NCI-H2081 treated with DMSO at 0.1 percent for 48 hours (cell line): ENCODE data around the gene WBP1L.
"Not testable (repeated sequence)": the region's sequence is repeated elsewhere in the genome, so short reads cannot be mapped to it uniquely, and the experiment has no call there.

Experiments used
- DNase-seq: peaks from one replicate; lab custom pipeline; 2025; lab: John Stamatoyannopoulos, UW

The WBP1L gene

DNA sequence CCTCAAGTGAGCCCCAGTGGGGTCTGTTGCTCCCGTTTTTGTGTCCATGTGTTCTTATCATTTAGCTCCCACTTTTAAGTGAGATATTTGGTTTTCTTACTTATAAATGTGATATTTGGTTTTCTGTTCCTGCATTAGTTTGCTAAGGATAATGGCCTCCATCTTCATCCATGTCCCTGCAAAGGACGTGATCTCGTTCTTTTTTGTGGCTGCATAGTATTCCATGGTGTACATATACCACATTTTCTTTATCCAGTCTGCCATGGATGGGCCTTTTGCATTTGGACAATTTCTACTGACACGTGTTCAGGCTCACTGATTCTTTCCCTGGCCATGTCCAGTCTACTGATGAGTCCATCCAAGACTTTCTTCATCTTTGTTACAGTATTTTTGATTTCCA, 19.8 kb upstream of the WBP1L start:
- no peak for DNase-seq

DNA sequence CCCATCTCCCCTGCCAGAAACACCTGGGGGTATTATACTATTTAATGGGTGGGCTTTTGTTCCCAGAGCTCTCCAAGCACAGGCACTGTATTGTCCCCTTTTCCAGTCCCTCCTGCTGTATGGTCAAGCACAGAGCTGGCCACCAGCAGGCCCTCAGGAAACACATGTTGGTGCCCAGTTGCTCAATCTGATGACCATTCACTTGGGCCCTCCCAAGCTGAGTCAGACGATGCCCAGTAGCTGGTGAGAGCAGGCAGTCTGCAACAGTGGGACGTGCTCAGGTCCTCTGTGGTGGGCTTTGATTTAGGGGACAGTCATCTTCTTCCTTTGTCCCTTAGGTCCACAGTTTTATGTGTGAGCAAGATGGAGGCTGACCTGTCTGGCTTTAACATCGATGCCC, 17.5 kb upstream of the WBP1L start:
- no peak for DNase-seq

DNA sequence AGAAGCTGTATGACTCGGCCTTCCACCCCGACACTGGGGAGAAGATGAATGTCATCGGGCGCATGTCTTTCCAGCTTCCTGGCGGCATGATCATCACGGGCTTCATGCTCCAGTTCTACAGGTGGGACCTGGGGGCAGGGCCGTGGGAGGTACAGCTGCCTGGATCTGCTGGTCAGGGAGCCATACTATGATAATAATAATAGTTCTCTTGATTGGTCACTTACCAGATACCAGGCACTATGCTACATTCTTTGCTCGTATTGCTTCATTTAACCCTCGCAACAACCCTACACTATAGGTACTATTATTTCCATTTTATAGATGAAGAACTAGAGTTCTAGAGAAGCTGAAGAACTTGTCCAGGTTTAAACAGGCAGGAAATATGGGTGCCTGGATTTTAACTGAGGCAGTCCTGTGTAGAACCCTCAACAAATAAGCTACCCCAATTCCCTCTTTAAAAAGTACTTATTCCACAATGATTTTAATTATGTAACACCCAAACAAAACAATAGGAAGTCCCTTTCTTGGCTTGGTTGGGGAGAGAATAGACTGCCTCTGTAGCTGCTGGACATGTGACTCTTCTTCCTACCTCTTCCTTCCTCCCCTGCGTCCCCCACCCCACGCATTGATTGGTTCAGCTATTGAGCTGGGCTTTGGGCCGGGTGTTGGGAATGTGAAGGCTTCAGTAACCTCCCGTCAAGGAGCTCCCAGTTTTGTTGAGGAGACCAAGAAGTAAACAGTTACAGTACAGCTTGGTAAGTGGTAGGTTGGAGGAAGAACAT, 16.5 kb upstream of the WBP1L start:
- DNase-seq, result no peak

DNA sequence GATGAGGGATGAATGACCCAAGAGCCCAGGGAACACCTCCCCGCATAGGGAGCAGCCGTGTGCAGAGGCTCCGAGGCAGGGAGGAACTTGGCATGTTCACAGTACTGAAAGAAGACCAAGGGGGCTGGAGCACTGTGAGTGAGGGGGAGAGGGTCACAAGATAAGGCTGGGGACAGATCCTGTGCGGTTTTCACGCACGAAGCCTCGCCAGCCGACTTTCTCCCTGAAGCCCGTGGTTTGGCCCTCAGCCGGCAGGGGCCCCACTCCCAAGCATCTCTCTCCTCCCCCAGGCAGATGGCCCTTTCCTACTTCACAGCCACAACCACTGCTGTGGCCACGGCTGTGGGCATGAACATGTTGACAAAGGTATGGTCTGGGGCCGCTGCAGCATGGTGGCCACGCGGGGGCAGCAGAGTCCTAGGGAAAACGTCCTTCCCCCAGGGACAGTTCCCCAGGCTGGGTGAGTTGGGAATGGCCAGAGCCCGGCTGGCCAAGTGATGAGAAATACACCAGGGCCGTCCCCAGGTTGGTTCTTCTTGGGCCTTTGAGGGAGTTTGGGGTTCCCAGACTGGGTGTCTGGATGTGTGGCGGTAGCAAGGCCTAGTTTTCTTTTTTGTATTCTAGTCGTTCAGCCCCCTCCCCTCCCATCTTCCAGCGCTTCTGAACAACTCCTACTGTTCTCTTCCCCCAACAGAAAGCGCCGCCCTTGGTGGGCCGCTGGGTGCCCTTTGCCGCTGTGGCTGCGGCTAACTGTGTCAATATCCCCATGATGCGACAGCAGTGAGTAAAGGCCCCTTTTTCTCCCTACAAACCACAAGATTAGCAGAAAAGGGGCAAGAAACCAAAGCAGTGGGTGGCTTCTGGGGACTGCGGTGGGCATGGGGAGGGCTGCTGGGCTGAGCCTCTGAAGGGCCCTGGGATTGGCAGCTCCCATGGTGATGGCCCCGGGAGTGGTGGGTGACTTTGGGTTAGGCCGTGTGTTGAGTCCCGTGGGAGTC, 14.4 kb upstream of the WBP1L start:
- no peak for DNase-seq

DNA sequence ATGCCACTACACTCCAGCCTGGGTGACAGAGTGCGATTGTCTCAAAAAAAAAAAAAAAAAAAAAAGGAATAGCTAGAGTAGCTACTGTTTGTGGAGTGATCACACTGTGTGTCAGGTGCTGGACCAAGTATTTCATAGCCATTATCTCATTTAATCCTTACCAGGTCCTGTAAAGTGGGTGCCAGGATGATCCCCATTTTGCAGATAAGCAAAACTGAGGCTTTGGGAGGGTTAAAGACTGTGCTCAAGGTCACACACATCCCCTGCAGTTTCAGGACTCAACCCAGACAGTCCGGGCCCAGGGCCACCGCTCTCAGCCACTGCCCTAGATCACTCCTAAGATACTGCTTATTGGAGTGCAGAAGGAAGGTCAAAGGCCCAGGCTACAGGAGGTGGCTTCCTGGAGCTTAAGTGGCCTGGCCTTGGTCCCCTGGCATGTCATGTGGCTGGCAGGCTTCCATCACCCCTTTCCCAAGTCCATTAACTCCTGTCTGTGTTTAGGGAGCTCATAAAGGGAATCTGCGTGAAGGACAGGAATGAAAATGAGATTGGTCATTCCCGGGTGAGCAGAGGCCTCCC, 12.4 kb upstream of the WBP1L start:
- no peak for DNase-seq

DNA sequence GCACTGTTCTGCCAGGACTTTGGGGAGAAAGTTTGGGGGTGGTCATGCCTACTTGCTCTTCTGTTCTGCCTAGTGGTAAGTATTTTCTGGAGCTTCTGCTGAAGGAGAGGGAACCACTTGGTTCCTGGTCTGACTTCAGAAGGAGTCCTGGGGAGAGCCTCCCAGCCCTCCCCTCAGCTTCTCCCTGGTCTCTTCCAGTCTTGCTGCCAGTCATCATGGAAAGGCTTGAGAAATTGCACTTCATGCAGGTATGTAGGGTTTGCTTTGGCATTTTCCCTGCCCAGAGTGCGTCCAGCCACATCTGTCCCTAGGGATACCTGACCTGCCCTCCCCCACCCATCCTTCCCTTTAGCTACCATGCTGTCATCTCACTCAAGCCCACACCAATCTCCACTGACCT, 11.1 kb upstream of the WBP1L start:
- DNase-seq, result no peak

DNA sequence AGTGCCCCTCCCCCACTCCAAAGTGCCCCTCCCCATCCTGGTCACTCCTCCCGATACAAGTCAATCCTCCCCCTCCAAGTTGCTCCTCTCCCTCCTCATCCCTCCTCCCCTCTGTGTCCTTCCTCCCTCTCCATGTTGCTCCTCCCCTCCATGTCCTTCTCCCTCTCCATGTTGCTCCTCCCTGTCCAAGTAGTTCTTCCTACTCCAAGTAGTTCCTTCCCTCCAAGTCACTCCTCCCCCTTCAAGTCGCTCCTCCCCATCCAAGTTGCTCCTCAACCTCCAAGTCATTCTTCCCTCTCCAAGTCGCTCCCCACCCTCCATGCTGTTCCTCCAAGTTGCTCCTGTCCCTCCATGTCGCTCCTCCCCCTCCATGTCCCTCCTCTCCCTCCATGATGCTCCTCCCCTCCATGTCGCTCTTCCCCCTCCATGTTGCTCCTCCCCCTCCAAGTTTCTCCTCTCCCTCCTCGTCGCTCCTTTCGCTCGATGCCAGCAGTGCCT, 8.6 kb upstream of the WBP1L start:
- no peak for DNase-seq

DNA sequence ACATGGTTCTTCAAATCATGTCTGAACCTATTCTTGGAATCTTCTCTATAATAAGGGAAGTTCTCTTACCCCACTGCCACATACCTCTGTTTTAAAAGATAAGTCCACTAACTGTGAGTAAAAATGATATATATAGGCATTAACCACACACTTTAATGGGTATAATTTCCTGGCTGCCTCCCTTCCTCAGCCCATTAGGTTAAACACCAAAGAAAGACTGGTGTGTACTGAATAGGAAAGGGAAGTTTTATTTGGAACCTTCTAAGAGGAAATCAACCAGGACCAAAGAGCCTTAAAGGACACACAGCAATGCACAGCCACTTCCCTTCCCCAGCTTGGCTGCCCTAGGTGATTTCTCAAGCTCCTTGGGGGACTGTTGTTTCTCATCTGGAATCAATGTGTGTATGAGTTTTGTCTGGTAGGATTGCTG, 5.0 kb upstream of the WBP1L start:
- no peak for DNase-seq

DNA sequence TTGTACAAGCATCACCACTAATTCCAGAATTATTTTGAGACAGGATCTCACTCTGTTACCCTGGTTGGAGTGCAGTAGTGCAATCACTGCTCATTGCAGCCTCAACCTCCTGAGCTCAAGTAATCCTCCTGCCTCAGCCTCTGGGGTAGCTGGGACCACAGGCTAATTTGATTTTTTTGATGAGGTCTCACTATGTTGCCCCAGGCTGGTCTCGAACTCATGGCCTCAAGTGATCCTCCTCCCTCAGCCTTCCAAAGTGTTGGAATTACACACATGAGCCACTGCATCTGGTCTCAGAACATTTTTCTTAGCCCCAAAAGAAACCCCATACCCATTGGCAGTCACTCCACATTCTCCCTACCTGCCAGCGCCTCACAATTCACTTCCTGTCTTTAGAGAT, 3.5 kb upstream of the WBP1L start:
- DNase-seq, result no peak

DNA sequence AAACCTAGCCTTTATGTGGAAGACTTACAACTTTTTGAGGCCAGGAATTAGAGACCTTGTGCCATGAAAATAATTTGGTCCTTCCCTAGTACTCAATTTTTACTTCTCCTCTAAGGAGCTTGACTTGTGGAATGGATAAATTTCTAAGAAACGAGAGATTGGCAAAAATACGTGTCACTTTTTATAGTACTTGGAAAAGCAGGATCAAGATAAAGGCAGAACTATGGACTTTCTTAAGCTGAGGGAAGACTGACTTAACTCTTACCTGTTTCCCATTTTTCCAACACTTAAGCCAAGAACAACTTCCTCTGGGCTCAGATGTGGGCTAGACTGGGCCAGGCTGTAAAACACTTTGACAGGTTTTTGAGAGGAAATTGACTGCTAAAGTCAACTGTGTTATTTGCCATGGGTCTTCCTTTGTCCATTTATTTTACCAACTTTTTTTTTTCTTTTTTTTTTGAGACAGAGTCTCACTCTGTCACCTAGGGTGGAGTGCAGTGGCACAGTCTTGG, 2.0 kb upstream of the WBP1L start:
- no peak for DNase-seq

DNA sequence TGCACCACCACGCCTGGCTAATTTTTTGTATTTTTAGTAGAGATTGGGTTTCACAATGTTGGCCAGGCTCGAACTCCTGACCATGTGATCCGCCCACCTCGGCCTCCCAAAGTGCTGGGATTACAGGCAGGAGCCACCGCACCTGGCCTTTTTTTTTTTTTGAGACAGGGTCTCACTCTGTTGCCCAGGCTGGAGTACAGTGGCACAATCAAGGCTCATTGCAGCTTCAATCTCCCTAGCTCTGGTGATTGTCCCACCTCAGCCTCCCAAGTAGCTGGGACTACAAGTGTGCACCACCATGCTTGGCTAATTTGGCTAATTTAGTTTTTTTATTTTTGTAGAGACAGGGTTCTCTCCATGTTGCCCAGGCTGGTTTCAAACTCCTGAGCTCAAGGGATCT, 1.4 kb upstream of the WBP1L start:
- DNase-seq, result not testable (repeated sequence)

DNA sequence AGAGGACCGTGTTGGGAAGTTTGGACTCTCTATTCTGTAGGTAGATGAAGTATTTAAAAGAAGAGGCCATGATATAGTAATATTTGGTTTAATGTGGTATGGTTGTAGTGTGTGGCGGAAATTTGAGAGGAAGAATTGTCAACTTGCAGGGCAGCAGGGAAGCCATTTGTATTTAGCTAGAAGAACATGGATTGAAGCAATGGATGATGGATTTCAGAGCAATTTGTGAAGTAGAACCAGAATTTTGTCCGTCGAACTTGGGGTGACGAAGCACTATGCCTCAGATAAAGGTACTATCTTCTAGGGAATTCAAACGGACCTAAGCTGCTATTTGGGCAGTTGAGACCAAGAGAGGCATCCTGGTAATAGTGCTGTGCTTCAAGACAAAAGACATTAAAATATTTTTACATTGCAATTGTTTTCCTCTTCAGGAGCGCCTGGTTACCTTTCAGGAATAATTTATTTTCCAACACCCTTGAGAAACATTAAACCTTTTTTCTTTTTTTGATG, 615 bp upstream of the WBP1L start:
- DNase-seq, result no peak

DNA sequence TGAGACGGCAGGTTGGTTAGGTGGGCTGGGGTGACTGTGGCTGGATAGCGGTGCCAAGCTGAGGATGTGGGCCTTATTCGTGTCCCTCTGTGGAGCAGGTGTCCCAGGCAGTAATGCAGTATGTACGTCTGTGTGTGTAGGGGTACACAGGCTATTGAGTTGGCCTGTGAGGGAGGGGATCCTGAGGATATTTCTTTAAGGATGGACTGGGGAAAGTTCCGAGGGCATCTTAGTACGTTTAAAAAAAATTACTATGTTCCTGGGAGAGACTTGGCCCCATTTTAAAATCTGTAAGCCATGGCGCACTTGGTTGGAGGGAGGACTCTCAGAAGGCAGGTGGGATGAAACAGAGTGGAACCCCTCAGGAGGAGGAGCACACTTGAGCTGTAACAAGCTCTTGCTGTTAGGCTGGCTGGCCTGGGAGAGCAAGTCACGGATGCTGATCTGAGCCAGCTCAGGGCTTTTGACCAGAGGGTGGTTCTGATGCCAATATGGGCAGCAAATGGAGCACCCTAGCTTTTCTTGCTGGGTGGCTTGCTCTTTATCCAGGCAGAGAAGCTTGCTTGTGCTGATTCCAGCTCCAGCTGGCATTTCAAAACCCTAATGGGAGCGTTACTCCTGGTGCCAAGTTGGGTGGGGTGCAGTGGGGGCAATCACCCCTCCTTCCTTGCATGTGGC, 765 bp downstream of the WBP1L start:
- no peak for DNase-seq

DNA sequence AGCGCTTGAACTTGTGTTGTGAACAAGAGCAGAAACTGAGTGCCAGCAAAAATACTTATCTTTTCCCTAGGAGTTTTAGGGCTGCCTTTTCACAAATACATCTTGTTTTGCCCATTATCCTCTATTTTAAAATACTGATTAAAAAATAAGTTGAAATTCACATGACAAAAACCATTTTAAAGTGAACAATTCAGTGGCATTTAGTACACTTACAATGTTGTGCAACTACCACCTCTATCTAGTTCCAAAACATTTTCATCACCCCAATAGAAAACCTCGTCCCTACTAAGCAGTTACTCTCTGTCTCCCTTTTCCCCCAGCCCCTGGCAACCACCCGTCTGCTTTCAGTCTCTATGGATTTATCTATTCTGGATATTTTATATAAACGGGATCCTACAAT, 1.4 kb downstream of the WBP1L start:
- no peak for DNase-seq

DNA sequence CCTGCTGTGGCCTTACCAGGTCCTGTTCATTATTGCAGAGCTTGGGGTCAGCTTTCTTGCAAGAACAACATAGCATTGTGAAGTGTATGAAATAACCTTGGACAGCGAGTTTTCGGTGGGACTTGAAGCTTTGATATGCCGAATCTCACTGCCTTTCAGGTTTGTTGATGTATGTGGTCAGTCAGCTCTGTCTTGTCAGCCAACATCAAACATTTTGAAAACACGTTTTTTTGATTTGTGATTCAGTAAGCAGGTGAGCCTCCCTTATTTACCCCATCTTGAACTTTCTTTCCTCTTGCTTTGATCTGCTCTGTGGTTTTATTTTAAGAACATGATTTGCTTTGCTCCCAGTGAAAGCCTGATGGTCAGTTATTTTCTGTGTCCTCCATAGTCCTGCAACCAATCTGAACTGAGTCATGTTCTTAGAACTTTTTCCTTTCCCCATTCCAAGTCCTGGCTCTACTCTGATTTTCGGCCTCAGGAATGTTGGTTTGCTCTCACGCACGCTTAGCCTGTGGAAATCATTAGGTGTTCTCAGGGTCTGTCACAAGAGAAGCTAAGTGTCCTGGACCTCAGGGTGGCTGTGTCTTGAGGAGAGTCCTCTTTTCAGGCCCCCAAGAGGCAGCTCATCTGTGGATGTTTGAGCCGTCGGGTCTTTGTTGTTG, 8.7 kb downstream of the WBP1L start:
- DNase-seq, result no peak

DNA sequence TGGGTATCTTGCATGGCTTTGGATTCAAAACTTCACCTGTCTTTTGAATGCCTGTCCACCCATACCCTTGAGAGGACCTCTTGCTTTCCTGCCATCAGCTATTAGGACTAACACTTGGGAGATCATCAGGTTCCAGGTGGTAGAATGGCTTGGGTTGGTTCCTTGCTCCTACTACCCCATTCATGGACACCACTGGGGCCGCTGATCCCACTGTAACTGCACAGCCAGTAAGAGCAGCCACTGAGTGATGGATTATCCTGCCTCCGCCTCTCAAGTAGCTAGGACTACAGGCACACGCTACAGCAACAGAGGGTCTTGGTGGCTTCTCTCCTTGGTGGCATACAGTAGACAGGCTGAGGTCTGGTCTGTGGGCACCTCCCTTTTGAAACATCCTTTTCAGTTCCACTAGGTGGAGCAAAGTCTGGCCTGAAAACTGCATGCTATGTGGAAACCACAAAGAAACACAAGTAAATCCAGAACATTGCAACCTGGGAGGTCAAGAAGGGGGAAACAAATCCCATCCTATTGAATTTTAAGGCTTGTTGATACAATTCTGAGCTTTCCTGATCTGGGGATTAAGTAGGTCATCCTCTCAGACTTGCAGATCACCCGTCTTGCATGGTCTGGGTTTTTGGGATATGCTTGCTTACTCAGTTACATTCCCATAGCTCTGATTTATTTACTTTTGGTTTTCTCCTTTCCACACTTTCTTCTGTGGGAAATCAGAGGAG, 9.4 kb downstream of the WBP1L start:
- DNase-seq, result no peak

DNA sequence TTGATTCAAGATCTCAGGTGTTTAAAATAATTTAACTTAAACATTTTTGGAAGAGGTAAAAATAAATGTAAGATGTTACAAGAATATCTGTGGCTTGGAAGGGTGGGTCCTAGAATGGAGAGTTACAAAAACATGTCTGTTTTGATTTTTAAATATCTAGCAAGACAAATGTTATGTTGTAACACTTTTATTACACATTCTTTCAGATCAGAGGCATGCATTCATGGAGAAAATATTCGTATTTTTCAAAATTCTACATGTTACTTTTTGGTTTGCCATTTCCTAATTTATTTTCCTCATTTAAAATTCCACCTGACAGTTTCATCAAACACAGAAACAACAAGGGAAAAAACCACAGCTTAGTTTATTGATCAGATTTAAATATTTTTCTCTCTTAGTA, 10.0 kb downstream of the WBP1L start:
- no peak for DNase-seq

DNA sequence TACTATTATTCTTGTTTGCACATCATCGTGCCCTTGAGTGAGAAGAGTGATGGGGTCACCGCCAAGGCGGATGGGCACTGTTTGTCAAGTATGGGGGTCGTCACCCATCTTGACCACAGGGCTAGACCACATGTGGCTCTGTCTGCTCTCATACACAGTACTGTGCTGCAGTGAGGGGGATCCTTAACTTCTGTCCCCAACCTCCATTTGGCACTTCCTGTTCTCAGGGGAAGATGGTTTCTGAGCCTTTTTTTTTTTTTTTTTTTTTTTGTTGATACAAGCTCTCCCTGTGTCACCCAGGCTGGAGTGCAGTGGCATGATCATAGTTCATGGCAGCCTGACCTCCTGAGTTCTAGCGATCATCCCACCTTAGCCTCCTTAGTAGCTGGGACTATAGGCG, 13.6 kb downstream of the WBP1L start:
- no peak for DNase-seq

DNA sequence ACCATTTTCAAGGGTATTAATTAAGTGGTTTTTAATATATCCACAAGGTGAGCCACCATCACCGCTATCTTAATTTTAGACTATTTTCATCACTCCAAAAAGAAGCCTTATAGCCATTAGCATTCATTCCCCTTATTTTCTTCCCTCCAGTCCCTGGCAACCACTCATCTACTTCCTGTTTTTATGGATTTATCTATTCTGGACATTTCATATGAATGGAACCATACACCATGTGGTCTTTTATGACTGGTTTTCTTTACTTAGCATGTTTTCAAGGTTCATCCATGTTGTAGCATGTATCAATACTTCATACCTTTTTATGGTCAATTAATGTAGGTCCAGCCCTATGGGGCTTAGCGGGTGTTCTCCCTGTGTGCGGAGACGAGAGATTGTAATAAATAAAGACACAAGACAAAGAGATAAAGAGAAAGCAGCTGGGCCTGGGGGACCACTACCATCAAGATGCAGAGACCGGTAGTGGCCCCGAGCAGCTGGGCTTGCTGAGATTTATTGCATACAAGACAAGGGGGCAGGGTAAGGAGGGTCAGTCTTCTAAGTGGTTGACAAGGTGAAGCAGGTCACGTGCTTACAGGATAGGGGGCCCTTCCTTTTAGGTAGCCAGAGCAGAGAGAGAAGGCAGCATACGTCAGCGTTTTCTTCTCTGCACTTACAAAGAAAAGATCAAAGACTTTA, 14.6 kb downstream of the WBP1L start:
- no peak for DNase-seq

DNA sequence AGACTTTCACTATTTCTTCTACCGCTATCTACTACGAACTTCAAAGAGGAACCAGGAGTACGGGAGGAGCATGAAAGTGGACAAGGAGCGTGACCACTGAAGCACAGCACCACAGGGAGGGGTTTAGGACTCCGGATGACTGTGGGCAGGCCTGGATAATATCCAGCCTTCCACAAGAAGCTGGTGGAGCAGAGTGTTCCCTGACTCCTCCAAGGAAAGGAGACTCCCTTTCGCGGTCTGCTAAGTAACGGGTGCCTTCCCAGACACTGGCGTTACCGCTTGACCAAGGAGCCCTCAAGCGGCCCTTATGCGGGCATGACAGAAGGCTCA, 15.2 kb downstream of the WBP1L start:
- not testable (repeated sequence) for DNase-seq
